ENCODE results near the gene VAT1. TPM values are rescaled to one million over a fixed set of nuclear protein-coding genes. Genes with fewer than 3 reads are reported as not detected.

Gene VAT1
- total and polyA plus RNA-seq, 9 of the 15 experiments (the other 6 are each of a cell fraction or from before 2014, with no cell fraction given): 29.4 to 153 (median 66.7) TPM

DNA sequence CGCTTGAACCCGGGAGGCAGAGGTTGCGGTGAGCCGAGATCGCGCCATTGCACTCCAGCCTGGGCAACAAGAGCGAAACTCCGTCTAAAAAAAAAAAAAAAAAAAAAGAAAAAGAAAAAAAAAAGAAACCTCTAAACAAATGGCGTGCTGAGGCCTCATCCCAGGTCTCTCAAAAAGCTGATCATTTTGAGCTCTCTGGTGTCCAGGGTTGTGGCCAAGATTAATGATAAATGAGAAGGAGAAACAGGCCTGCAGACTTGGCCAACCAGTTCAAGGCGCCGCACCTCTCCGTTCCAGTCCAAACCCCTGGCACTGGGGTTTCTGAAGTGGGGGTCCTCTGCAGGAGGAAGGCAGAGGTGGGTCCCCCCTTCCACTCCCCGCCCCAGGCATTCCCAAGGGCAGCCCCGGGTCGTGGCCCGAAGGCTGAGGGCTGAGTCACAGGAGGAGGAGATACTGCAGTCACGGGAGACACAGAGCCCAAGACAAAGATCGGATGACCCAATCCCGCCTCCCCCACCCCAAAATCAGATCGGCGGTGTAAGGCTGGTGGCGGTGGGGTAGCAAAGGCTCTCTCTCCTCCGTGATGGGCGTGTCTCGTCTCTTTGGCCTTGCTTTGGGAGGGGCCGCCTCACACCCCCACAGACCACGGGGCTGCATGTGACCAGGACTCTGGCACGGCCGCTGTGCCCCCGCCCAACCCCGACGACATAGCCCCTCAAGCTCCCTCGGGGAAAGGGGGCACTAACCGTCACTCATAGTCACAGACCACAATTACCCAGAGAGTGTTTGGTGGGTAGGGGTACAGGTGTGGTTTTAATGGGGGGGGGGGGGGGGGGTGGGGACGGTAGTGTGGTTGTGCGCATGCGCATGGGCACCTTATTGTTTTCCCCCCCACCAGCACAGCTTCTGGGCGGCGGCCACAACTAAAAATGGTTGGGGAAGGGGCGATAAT is 1.1 kb downstream of the VAT1 start (continued):
- TF ChIP-seq, protein P1, sequence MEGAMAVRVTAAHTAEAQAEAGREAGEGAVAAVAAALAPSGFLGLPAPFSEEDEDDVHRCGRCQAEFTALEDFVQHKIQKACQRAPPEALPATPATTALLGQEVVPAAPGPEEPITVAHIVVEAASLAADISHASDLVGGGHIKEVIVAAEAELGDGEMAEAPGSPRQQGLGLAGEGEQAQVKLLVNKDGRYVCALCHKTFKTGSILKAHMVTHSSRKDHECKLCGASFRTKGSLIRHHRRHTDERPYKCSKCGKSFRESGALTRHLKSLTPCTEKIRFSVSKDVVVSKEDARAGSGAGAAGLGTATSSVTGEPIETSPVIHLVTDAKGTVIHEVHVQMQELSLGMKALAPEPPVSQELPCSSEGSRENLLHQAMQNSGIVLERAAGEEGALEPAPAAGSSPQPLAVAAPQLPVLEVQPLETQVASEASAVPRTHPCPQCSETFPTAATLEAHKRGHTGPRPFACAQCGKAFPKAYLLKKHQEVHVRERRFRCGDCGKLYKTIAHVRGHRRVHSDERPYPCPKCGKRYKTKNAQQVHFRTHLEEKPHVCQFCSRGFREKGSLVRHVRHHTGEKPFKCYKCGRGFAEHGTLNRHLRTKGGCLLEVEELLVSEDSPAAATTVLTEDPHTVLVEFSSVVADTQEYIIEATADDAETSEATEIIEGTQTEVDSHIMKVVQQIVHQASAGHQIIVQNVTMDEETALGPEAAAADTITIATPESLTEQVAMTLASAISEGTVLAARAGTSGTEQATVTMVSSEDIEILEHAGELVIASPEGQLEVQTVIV (CRISPR knock-in tag; IDR thresholded peaks at IDR 0.05; ENCODE audit: borderline replicate concordance): peak; percentile 33; the same call in 1 of the 2 replicates
- no peak for TF ChIP-seq KDM4B (IDR thresholded peaks at IDR 0.05; ENCODE audit: borderline replicate concordance in 2 of 2, low read depth in 1 of 2)
- TF ChIP-seq RAD51 (IDR thresholded peaks at IDR 0.05; ENCODE audit: borderline replicate concordance, low read depth): peak; percentile 82
- peak; percentile 54; the same call in 1 of the 2 replicates for TF ChIP-seq KLF16 (IDR thresholded peaks at IDR 0.05)
- no peak for TF ChIP-seq PHF21A (IDR thresholded peaks at IDR 0.05; ENCODE audit: borderline replicate concordance, low read depth)
- no peak for TF ChIP-seq SMC3 (conservative IDR thresholded peaks at IDR 0.05; ENCODE audit: insufficient read depth, low read depth, low read length)
- TF ChIP-seq ZNF830 (CRISPR knock-in tag; IDR thresholded peaks at IDR 0.05): no peak
- TF ChIP-seq ZNF695 (CRISPR knock-in tag; IDR thresholded peaks at IDR 0.05): no peak
- TF ChIP-seq HOXB6 (CRISPR knock-in tag; IDR thresholded peaks at IDR 0.05; ENCODE audit: borderline replicate concordance): no peak
- TF ChIP-seq TGIF2 (CRISPR knock-in tag; IDR thresholded peaks at IDR 0.05): no peak
- 0 out of 2 replicates have a peak, but pooled peaks have one; percentile 5 for TF ChIP-seq NFIC (IDR thresholded peaks at IDR 0.05)
- no peak for TF ChIP-seq U2AF1 (optimal IDR thresholded peaks at IDR 0.05; ENCODE audit: low read depth, low read length)
- no peak for TF ChIP-seq ZNF444 (CRISPR knock-in tag; IDR thresholded peaks at IDR 0.05)
- TF ChIP-seq ZNF184 (CRISPR knock-in tag; IDR thresholded peaks at IDR 0.05): no peak
- TF ChIP-seq SP2 (IDR thresholded peaks at IDR 0.05; ENCODE audit: extremely low read depth, low read depth, low read length, poor library complexity, severe bottlenecking): no peak
- no peak for TF ChIP-seq PML (IDR thresholded peaks at IDR 0.05; ENCODE audit: low read length)
- TF ChIP-seq MAFG (tag; conservative IDR thresholded peaks at IDR 0.05): peak; percentile 55; the same call in 1 of the 2 replicates
- TF ChIP-seq ZBTB8A (IDR thresholded peaks at IDR 0.05; ENCODE audit: partially characterized antibody): no peak
- TF ChIP-seq PHF8 (IDR thresholded peaks at IDR 0.05; ENCODE audit: borderline replicate concordance, low read length): 0 out of 2 replicates have a peak, but pooled peaks have one; percentile 17
- TF ChIP-seq POLR3G (IDR thresholded peaks at IDR 0.05; ENCODE audit: extremely low read depth, insufficient read length, insufficient replicate concordance): no peak
- no peak for TF ChIP-seq ZNF785 (CRISPR knock-in tag; IDR thresholded peaks at IDR 0.05)
- TF ChIP-seq, protein P2, sequence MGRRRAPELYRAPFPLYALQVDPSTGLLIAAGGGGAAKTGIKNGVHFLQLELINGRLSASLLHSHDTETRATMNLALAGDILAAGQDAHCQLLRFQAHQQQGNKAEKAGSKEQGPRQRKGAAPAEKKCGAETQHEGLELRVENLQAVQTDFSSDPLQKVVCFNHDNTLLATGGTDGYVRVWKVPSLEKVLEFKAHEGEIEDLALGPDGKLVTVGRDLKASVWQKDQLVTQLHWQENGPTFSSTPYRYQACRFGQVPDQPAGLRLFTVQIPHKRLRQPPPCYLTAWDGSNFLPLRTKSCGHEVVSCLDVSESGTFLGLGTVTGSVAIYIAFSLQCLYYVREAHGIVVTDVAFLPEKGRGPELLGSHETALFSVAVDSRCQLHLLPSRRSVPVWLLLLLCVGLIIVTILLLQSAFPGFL (CRISPR knock-in tag; IDR thresholded peaks at IDR 0.05): no peak
- no peak for TF ChIP-seq PHB2 (IDR thresholded peaks at IDR 0.05; ENCODE audit: low read depth)
- no peak for TF ChIP-seq GTF2A2 (tag; IDR thresholded peaks at IDR 0.05)
- TF ChIP-seq CC2D1A (IDR thresholded peaks at IDR 0.05): no peak
- no peak for TF ChIP-seq WHSC1 (IDR thresholded peaks at IDR 0.05; ENCODE audit: low read length)
- no peak for TF ChIP-seq SRSF9 (IDR thresholded peaks at IDR 0.05; ENCODE audit: borderline replicate concordance, low read depth, low read length)

Data from K562 (cell line).